Fibroblast of skin of scalp (primary cell): ENCODE measurements around the gene RHEBL1.

Source experiments
- DNase-seq: peaks from one replicate; pipeline ENCODE4 v3.0.0-alpha.2; 2013

RHEBL1 gene

DNA sequence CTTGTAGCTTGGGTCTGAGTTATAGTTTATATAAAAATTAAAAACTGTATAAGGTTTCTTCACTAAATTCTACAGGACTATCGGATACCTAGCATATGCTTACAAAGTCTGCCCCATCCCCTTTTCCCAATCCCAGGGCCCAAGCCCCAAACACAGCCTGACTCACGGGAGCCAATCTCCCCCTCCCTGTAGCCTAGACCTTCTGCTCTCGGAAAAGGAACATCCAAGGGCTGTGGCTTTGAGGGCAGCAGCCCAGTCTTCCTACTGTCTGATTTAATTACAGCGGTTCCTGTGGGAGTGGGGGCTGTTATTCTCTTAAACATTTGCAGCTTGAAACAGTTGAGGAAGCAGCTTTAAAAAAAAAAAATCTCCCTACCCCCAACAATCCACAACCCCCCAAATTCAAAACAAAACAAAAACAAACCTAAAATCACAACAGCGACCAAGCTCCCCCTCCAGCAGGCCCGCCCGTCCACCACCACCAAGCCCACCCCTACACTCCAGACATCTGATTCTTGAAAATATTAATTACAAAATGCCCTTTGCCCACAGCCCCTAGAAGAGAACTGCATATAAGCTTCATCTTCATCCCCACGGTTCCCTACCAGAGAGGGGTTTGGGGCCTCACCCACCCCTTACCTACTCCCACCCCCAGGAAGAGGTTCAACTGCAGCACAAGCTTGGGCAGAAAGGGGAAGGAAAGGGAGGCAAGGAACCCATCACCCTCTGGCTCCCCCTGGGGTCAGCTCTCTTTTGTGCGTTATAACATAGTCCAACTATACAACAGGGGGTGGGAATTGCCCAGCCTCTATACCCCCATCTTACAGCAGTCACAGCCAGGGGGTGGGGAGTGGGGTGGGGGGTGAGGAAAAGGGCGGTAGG lies 50.1 kb downstream of the RHEBL1 start:
- DNase-seq = peak; percentile 58

DNA sequence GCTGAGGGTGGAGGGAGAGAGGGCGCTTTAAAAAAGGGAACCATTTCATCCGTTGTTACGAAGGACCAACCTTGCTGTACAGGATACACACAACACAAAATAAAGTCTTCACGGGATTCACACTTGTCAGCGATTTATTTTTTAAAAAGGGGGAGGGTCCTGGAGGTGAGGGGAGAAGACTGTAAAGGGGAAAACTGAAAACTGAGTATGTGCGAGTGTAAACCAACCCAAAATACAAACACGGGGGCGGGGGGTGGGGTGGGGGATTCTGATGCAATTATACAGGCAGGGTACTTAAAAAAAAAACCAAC lies 50.7 kb downstream of the RHEBL1 start:
- DNase-seq = peak; percentile 20

DNA sequence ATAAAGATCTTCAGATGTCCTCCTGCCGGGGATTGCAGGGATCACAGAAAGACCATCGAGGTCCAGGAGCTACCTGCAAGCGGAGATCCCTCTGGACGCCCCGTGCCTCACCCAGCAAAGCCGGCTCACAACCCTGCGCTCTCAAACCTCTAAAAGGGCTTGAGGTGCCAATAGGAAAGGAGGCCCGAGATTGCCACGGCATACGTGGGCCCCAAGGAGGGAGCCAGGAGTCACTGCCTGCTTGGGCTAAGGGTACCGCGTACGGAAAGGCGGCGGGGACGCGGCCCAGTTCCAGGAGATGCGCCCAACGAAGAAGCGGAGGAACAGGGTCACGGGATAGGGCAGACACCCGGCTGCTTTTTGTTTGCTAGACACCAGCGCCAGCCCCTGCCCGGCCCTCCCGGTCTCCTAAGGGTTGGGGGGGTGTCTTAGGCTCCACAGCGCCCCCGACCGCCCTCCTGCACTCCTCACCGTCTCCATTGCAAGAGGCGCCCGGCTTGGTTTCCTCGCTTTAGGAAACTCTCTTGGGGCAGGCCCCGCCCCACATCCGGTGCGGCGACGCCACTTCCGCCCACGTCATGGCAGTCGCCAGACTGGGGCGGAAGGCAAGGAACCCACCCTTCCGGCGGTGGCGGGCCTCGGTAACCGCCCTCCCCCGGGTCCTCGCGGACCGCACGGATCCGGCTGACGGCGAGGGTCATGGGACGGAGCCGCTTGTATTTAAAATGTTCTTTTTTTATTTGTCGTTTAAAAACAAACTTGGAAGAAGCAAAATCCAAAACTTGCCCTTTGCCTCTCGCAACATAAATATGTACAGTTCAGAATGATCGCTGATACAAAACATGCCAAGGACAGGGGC lies 51.3 kb downstream of the RHEBL1 start, which contains the start of gene PRKAG1:
TSS of gene PRKAG1 (minus strand) at position 516 of the 859 bp plus-strand sequence. CDS start at position 480, 36 bp downstream.
- peak; percentile 98 for DNase-seq

DNA sequence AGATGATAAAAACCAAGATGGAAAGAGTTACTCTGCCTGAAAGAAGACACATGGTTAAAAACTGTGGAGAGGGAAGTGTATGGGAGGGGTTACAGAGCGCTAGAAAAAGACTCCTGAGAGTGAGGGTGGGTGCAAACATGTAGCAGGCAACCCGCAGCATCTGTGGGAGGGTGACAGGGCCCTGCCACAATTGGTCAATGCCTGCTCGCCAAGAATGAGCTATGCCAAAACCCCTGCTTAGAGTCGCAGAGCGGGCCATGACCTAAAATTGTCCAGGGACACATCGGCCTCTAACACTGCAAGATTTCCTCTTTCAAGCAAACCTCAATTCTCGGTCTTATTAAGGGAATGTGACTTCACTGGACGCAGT lies 51.9 kb downstream of the RHEBL1 start:
- peak; percentile 53 for DNase-seq

DNA sequence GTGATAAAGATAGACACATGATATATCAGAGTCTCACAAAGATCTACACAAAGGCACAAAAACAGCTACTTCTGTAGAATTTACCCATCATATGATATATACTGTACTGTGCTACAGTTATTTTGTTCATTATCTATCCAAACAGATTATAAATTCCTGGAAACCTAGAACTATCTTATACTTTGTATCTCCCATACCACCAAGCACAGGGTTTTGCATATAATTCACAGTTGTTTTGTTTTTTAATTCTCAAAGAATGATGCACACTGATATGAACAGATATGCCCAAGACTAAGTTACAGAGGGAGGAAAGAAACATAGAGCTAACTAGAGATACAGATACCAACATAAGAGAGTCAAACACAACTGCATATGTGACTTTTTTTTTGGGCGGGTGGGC lies 54.6 kb downstream of the RHEBL1 start:
- no peak for DNase-seq
